Dermis microvascular lymphatic vessel endothelial cell (primary cell): ENCODE results near the gene NRIP1. TPM values are rescaled to one million over a fixed set of nuclear protein-coding genes. Genes with fewer than 3 reads are reported as not detected.
A peak's percentile ranks its signal among the peaks of the same experiment; 100 is the strongest.

ENCODE experiments used
- DNase-seq, 2 donors: peaks; one replicate each; pipeline versions ENCODE4 v3.0.0 to v3.0.0-alpha.2; 2010; ENCODE audit warnings: low read depth in 2 of 2
- total RNA-seq: library from RNA; depleted of rRNA; stranded (reverse); fragments of >200 nt; gene quantifications from 2 replicates; pipeline ENCODE4 v1.2.1, GENCODE V29; 2014

The NRIP1 gene, protein sequence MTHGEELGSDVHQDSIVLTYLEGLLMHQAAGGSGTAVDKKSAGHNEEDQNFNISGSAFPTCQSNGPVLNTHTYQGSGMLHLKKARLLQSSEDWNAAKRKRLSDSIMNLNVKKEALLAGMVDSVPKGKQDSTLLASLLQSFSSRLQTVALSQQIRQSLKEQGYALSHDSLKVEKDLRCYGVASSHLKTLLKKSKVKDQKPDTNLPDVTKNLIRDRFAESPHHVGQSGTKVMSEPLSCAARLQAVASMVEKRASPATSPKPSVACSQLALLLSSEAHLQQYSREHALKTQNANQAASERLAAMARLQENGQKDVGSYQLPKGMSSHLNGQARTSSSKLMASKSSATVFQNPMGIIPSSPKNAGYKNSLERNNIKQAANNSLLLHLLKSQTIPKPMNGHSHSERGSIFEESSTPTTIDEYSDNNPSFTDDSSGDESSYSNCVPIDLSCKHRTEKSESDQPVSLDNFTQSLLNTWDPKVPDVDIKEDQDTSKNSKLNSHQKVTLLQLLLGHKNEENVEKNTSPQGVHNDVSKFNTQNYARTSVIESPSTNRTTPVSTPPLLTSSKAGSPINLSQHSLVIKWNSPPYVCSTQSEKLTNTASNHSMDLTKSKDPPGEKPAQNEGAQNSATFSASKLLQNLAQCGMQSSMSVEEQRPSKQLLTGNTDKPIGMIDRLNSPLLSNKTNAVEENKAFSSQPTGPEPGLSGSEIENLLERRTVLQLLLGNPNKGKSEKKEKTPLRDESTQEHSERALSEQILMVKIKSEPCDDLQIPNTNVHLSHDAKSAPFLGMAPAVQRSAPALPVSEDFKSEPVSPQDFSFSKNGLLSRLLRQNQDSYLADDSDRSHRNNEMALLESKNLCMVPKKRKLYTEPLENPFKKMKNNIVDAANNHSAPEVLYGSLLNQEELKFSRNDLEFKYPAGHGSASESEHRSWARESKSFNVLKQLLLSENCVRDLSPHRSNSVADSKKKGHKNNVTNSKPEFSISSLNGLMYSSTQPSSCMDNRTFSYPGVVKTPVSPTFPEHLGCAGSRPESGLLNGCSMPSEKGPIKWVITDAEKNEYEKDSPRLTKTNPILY (N-terminal part only)
- total RNA-seq = 35.6 and 47.0 TPM in 2 replicates

GRCh38 chr21:15064576-15065391, at the start of gene NRIP1:
TSS of gene NRIP1 (minus strand) at chr21:15065000. CDS start at chr21:14968192, 96,808 bp downstream.
- peak; percentile 65 to 92 for DNase-seq

- DNase-seq = no peak
Observed at GRCh38 chr21:15112858-15113257, 48.1 kb upstream of the NRIP1 start.

DNA sequence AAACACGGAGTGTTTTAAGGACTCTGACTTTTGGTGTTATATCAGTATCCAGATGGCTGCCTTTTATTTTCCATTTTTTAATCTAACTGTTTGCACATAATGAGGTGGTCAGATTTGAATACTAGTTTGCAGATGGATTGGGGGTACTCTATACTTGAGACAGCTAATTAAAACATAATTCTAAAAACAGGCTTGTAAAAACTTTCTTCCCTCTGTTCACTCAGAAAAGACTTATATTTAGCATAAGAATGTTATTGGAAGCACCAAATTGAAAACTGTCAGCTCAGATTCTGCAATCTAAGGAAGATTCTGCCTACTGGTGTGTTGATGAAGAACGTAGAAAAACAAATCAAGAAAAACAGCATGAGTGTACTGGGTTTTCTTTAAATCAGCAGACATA, 44.0 kb upstream of the NRIP1 start:
- no peak for DNase-seq

DNA sequence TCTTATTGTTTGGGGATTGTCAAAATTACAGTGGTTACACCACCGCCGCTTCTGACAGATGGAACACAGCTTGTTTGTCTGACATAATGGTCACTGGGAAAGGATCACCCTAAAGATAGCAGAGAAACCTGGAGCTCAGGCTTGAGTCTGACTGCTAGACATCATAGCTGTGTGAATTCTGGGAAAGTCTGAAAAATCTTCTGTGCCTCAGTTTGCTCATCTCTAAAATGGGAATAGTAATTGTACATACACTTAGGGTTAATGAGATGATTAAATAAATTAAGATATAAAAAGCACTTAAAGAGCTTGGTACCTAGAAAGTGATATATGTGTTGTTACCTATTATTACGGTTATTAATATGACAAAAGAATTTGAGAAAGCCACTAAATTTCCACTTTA, 39.7 kb upstream of the NRIP1 start:
- no peak for DNase-seq

- no peak for DNase-seq
Observed at GRCh38 chr21:15098908-15099307, 34.1 kb upstream of the NRIP1 start.

- no peak for DNase-seq
Observed at GRCh38 chr21:15098181-15098580, 33.4 kb upstream of the NRIP1 start.

DNA sequence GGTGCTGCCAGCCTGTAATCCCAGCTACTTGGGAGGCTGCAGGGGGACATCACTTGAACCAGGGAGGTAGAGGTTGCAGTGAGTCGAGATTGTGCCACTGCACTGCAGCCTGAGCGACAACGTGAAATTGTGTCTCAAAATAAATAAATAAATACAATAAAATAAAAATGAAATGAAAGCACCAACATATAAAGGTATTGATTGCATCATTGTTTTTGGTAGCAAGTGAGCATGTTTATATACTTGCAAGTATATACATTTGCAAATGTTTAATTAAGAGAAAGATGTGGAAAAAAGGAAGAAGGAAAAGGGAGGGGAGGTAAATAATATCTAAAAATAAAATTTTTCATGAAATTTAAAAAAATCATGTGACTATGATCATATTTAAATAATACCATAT, 32.8 kb upstream of the NRIP1 start:
- DNase-seq = no peak

GRCh38 chr21:15096146-15096545, 31.3 kb upstream of the NRIP1 start:
- DNase-seq = no peak

DNA sequence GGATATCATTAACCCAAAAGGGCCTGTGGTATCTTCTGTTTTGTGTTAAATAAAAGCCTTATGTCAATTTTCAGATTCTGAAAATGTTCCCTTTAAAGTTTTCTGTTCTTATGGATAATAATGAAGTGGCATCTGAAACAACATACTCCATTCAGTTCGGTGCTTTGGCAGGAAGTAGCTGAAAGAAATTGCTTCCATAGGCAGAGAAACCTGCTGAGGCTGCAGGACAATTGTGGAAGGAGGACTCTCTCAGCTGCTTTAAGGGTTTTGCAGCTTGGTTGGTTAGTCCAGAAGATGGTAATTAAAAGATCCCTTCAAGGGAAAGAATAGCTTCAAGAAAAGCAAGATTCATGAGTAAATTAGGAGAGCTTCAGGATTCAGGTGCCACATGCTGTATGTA, 30.5 kb upstream of the NRIP1 start:
- DNase-seq = no peak

DNA sequence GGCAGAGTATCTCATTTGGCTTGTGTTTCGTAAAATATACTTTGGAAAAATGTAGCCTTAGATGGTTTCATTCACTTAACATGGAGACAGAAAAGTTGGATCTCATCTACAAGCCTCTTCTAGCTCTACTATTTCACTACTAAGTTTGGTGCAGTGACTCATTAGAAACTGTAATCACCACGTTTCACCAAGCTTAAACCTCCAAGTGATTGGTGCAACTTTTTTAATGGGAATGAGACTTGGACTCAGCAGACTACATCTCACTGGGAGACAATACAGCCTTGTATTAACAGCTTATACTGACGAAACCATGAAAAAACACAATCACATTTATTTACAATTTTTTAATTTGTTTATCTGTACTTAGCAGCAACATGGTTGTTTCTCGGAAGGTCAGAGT, 29.9 kb upstream of the NRIP1 start:
- DNase-seq = no peak

DNA sequence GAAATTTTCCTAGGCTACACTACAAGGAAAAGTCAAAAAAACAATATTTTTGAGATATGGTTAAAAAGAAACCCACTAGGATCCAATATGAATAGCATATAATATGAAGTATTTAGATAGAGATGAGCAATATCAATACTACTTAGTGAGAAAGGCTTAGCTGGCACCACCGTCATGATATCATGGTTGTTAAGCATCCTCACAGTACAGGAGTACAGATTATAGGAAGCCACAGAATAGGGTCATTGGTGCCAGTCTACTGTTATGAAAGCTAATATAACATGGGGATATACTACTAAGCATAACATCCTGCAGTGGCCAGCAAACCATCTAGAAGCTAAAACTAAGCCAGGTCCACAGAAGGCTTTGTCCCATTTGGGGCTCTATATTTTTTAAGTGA, 28.4 kb upstream of the NRIP1 start:
- DNase-seq = no peak

GRCh38 chr21:15092745-15093144, 27.9 kb upstream of the NRIP1 start:
- DNase-seq = no peak

DNA sequence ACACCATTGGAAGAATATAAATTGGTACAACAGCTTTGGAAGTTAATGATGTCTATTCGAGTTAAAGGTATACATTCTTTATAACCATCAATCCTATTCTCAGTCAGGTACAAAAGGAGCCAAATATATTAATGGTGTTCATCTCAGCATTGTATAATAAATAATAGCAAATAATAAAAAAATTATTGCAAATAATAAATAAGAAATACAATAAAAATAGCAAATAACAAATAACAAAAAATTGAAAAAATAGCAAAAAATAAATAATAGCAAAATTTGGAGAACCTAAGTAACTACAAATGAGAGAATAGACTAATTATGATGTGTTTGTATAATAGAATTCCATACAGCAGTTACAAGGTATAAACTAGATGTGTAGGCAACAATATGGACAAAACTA, 25.6 kb upstream of the NRIP1 start:
- no peak for DNase-seq

DNA sequence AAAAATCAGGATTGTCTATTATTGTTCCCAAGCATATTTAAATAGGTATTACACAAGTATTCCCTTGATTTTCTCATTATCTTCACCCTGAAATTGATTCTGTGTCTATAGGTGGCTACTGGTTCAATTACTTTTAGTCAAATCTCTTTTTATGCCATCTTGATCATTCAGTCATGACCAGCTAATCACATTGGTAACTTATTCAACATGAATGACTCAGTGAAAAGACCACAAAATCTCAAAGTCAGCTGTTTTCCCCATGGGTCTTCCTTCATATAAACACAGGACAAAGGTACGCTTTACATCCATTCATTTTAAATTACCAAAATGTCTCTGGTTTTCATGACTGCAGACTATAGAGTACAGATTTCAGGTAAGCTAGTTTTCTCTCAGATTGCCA, 23.7 kb upstream of the NRIP1 start:
- DNase-seq = no peak

- no peak for DNase-seq
Observed at GRCh38 chr21:15084668-15085067, 19.9 kb upstream of the NRIP1 start.

DNA sequence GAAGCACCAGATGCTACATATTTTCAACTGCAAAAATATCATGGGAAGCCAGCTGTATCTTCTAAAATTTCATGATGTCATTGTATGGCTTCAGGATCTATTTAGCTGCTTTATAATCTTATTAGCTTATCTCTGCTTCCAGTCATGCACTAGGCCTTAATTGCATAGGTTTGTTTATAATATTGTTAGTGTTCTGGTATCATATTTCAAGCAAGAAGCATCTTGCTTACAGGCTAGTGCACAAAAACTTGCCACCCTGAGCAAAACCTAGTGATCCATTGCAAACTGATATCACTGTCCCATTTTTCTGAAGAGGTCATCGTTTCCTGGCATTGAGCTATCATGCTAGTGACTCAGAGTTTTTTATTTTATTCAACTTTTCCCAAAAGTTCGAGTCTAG, 15.7 kb upstream of the NRIP1 start:
- DNase-seq = no peak

DNA sequence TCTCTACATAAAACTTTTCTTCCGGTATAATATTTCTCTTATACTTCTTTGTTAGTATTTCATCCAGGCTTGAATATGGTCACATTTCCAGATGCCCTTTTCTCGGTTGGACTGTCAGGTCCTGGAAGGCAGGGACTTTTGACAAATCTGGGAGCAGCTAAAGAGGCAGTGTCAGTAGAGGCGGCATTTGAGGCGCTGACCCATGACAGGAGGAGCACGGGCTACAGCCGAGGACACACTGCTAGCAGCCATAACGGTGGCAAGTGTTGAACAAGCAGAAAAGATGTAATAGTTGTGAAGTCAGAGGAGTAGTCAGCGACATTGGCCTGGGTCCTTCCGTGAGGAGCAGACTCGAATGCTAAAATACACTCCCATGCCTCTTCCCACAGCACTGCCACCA, 14.5 kb upstream of the NRIP1 start:
- DNase-seq = no peak

- no peak for DNase-seq
Observed at GRCh38 chr21:15078180-15078579, 13.4 kb upstream of the NRIP1 start.

DNA sequence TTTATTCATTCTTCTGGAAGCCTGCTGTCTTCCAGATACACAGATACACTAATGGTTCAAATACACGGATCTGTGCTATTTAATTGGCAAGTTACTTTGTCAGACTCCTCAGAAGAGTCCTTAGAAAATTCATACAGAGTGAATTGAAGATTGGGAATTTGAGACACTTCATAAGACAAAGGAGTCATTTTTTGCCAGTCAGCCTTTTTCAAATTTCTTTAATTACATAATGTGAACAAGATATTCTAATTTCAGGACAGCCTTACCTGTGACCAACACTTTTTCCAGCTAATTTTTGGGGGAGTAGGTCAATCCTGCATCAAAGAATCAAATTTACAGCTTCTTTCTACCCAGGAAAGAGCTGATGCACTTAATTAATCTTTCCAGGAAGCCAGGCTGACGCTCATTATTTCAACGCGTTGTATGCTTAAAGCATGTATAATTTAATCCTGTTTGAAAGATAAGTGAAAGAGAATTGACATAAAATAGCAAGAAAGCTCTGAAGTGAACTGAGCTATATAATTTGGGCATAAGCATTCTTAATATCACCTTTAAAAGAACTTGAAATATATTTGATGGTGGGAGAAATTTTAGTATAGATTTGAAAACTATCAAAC, 12.8 kb upstream of the NRIP1 start:
- DNase-seq = no peak

DNA sequence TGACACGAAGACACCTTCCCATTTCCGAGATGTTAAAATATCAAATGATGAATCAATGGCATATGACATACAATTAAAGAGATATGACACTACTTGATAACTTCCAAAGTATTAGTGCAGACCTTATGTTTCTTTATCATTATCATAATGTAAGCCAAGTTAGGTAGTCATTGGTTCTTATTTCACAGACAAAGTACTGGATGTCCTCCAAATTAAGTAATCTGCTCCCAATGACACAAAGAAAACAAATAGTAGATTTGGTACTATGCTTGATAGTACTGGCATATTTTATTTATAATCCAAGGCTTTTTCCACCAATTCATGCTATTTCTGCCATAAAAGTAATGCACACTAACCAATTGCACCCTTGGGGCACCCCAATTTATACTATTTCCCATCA, 11.9 kb upstream of the NRIP1 start:
- no peak for DNase-seq

DNA sequence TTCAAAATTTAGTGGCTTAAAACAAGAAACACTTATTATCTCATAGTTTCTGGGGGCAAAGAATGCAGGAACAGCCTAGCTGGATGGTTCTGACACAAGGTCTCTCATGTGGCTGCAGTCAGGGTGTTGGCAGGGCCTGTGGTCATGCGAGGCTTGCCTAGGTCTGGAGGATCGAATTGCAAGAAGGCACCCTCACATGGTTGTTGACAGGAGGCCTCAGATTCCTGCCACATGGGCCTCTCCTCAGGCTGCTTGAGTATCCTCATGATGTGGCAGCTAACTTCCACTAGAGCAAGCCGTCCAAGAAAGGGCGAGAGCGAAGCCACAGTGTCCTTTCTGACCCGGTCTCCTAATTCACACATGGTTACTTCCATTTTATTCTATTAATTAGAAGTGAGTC, 6.2 kb upstream of the NRIP1 start:
- DNase-seq = no peak
